MM.1S (cell line): ENCODE measurements around the gene LANCL2.

Source experiments
- DNase-seq: peaks from one replicate; pipeline ENCODE4 v3.0.0-alpha.2; 2015
- H2AFZ ChIP-seq: fragments of 300-600 bp; sonication (generic); 2 replicates; pipeline ENCODE4 v1.6.0; 2016; ENCODE audit warnings: antibody characterized with exemption, low read length
- H3F3A ChIP-seq: fragments of 300-600 bp; sonication (generic); 2 replicates; pipeline ENCODE4 v1.6.1; 2016; ENCODE audit warnings: mild to moderate bottlenecking, antibody characterized with exemption, low read length, moderate library complexity, mixed read lengths; ENCODE audit not compliant: insufficient read depth
- H3K27ac ChIP-seq: fragments of 300-600 bp; sonication (generic); 2 replicates; pipeline ENCODE4 v1.5.1; 2016; ENCODE audit warnings: mild to moderate bottlenecking, low read length
- H3K27me3 ChIP-seq: fragments of 300-600 bp; sonication (generic); replicated peaks from 2 replicates; pipeline ENCODE4 v1.6.0; 2016; ENCODE audit warnings: low read length; ENCODE audit not compliant: insufficient read depth
- H3K36me3 ChIP-seq: fragments of 300-600 bp; sonication (generic); replicated peaks from 2 replicates; pipeline ENCODE4 v1.6.1; 2016; ENCODE audit warnings: mild to moderate bottlenecking, low read length, mixed read lengths; ENCODE audit not compliant: insufficient read depth
- H3K4me1 ChIP-seq: fragments of 300-600 bp; sonication (generic); 2 replicates; pipeline ENCODE4 v1.6.1; 2016; ENCODE audit warnings: low read length, mixed read lengths
- H3K4me2 ChIP-seq: fragments of 300-600 bp; sonication (generic); 2 replicates; pipeline ENCODE4 v1.6.0; 2016; ENCODE audit warnings: low read depth, low read length
- H3K4me3 ChIP-seq: fragments of 300-600 bp; sonication (generic); 2 replicates; pipeline ENCODE4 v1.5.1; 2016; ENCODE audit warnings: low read length, mixed read lengths
- H3K79me2 ChIP-seq: fragments of 300-600 bp; sonication (generic); 2 replicates; pipeline ENCODE4 v1.6.1; 2016; ENCODE audit warnings: mixed run types, low read length, mixed read lengths
- H3K9ac ChIP-seq: fragments of 300-600 bp; sonication (generic); 2 replicates; pipeline ENCODE4 v1.6.1; 2016; ENCODE audit warnings: low read length, mixed read lengths
- H3K9me2 ChIP-seq: fragments of 300-600 bp; sonication (generic); replicated peaks from 2 replicates; pipeline ENCODE4 v1.6.1; 2016; ENCODE audit warnings: mild to moderate bottlenecking, low read length, mixed read lengths; ENCODE audit not compliant: insufficient read depth
- H3K9me3 ChIP-seq: fragments of 300-600 bp; sonication (generic); replicated peaks from 2 replicates; pipeline ENCODE4 v1.6.1; 2016; ENCODE audit warnings: mild to moderate bottlenecking, low read length, mixed read lengths; ENCODE audit not compliant: insufficient read depth
- H4K20me1 ChIP-seq: fragments of 300-600 bp; sonication (generic); 2 replicates; pipeline ENCODE4 v1.6.1; 2016; ENCODE audit warnings: mild to moderate bottlenecking, low read length, moderate library complexity, mixed read lengths; ENCODE audit not compliant: insufficient read depth
- CTCF ChIP-seq: fragments of 300-600 bp; sonication (generic); IDR thresholded peaks from 2 replicates; pipeline ENCODE4 v1.5.1; 2016; ENCODE audit warnings: antibody characterized with exemption, low read length, mixed read lengths
- EZH2 ChIP-seq: fragments of 300-600 bp; sonication (generic); optimal IDR thresholded peaks from 2 replicates; pipeline ENCODE3; 2017; ENCODE audit warnings: low read depth, mild to moderate bottlenecking, antibody characterized with exemption, low read length, mixed read lengths
- EZH2phosphoT487 ChIP-seq: fragments of 300-600 bp; sonication (generic); IDR thresholded peaks from 2 replicates; pipeline ENCODE4 v1.6.1; 2018; ENCODE audit warnings: antibody characterized with exemption, low read length

LANCL2 gene

GRCh38 chr7:55427342-55427741, 62.2 kb downstream of the LANCL2 start:
- no peaks in the 10 kb centered on the region for H3K27me3 ChIP-seq
- no peaks in the 10 kb centered on the region for H3K4me1 ChIP-seq
- TF ChIP-seq EZH2phosphoT487 (no peak), CTCF (no peak), EZH2 (no peak)
- no peak overlapping the region for H2AFZ ChIP-seq
- H3K9me3 ChIP-seq = no peaks in the 10 kb centered on the region
- no peaks in the 10 kb centered on the region for H3K79me2 ChIP-seq
- H3K36me3 ChIP-seq = no peaks in the 10 kb centered on the region
- H3F3A ChIP-seq = no peaks in the 10 kb centered on the region
- no peaks in the 10 kb centered on the region for H4K20me1 ChIP-seq
- H3K27ac ChIP-seq = no peak overlapping the region
- H3K4me3 ChIP-seq = no peak overlapping the region
- no peak overlapping the region for H3K9ac ChIP-seq
- no peak overlapping the region for H3K4me2 ChIP-seq
- no peak for DNase-seq
- H3K9me2 ChIP-seq = no peaks in the 10 kb centered on the region

DNA sequence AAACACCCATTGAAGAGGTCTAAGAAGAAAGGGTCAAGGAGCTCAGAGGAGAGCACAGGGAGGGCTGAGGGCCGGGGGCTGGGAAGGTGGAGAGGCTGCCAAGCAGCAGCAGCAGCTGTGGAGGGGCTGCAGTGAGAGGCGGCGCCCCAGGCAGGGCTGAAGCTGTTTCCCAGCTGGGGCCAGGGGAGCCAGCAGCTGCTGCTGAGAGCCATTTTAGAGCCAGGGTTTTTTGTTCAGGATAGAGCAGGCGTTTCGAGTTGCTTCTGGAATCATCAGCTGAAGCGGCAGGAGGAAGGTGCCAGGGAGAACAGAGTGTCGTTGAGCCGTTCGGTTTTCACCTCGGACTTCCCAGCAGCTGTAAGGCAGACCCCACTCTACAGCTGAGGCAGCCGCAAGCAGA, 62.7 kb downstream of the LANCL2 start:
- Histone ChIP-seq H3K9me3 (no peaks in the 10 kb centered on the region), H3K27ac (no peak overlapping the region), H2AFZ (no peak overlapping the region), H3K4me3 (no peak overlapping the region), H3K4me1 (no peaks in the 10 kb centered on the region), H3F3A (no peaks in the 10 kb centered on the region), H3K36me3 (no peaks in the 10 kb centered on the region), H3K4me2 (no peak overlapping the region), H3K79me2 (no peaks in the 10 kb centered on the region), H4K20me1 (no peaks in the 10 kb centered on the region), H3K9me2 (no peaks in the 10 kb centered on the region), H3K9ac (no peak overlapping the region), H3K27me3 (no peaks in the 10 kb centered on the region)
- no peak for TF ChIP-seq EZH2phosphoT487
- no peak for TF ChIP-seq EZH2
- DNase-seq = no peak

DNA sequence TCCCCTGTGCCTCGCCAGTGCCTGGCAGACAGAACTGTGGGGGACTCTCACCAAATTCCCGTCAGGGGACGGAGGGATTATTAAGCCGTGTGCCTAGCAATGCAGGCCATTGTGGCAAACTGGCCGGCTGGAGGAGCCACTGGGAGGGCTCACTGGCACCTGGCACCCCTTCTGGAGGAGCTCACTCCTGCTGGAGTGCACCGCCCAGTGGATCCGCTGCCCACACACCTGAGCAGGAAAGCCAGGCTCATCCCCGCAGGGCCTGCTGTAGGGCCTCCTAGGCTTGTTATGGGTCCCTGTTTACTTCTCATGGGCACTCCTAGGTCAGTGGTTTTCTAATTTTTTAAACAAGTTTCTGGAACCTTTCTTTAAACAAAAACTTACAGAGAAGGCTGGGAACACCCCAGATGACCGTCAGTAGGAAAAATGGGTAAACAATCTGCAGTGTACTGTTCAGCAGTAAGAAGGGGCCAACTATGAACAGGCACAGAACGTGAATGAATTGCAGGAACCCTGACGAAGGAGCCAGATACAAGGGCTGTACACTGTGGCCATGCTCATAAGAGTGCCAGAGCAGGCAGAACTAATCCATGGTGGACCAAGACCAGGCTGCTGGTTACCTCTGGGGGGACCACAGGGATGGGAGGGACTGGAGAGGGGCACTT, 64.8 kb downstream of the LANCL2 start:
- DNase-seq = no peak
- Histone ChIP-seq H3K79me2 (no peaks in the 10 kb centered on the region), H3K4me1 (no peaks in the 10 kb centered on the region), H3K27ac (no peak overlapping the region), H3F3A (no peaks in the 10 kb centered on the region), H3K9ac (no peak overlapping the region), H4K20me1 (no peaks in the 10 kb centered on the region), H2AFZ (no peak overlapping the region), H3K4me3 (no peak overlapping the region), H3K9me2 (no peaks in the 10 kb centered on the region), H3K4me2 (no peak overlapping the region), H3K36me3 (no peaks in the 10 kb centered on the region), H3K9me3 (no peaks in the 10 kb centered on the region), H3K27me3 (no peaks in the 10 kb centered on the region)
- TF ChIP-seq CTCF = no peak
- no peak for TF ChIP-seq EZH2
- TF ChIP-seq EZH2phosphoT487 = no peak

- no peaks in the 10 kb centered on the region for H4K20me1 ChIP-seq
- H3K36me3 ChIP-seq = no peaks in the 10 kb centered on the region
- H2AFZ ChIP-seq = no peak overlapping the region
- no peak overlapping the region for H3K4me2 ChIP-seq
- H3K79me2 ChIP-seq = no peaks in the 10 kb centered on the region
- H3F3A ChIP-seq = 0 out of 2 replicates have a peak, but pooled peaks cover 4% of the 10 kb centered on the region
- TF ChIP-seq EZH2phosphoT487 = no peak
- no peak for TF ChIP-seq CTCF
- TF ChIP-seq EZH2 = no peak
- no peak for DNase-seq
- no peak overlapping the region for H3K27ac ChIP-seq
- H3K9me2 ChIP-seq = no peaks in the 10 kb centered on the region
- no peaks in the 10 kb centered on the region for H3K27me3 ChIP-seq
- no peaks in the 10 kb centered on the region for H3K9me3 ChIP-seq
- H3K9ac ChIP-seq = no peak overlapping the region
- H3K4me3 ChIP-seq = no peak overlapping the region
- H3K4me1 ChIP-seq = no peaks in the 10 kb centered on the region
These were observed 66.8 kb downstream of the LANCL2 start for GRCh38 chr7:55431898-55432297.
